SHP77 treated with DMSO at 0.1 percent for 48 hours (cell line): ENCODE results near the gene HIBCH.
A peak's percentile ranks its signal among the peaks of the same experiment; 100 is the strongest.
"Not testable (repeated sequence)": the region's sequence is repeated elsewhere in the genome, so short reads cannot be mapped to it uniquely, and the experiment has no call there.

ENCODE experiments used
- DNase-seq: peaks from one replicate; lab custom pipeline; 2025; lab: John Stamatoyannopoulos, UW

HIBCH gene

DNA sequence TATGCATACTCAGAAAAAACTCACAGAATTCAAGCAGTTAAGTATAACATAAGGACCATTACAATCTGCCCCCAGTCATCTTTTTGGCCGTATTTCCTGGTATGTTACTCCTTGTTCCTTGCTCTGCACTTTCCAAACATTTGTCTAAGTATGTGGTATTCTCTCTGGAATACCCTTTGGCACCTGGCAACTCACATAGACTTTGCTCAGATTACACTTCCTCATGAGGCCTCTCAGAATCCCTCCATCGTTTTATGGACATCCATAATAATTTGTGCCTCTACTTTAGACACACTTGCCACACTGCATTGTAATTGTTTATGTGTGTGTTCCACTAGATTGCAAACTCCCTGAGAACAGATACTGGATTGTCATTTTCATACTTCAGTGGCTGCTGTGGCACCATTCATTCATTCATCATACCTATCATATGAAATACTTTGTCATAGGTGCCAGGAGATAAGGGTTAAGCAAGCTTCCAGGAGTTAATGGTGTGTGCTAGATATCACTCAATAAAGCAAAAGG lies 84.0 kb downstream of the HIBCH start:
- DNase-seq, result no peak

DNA sequence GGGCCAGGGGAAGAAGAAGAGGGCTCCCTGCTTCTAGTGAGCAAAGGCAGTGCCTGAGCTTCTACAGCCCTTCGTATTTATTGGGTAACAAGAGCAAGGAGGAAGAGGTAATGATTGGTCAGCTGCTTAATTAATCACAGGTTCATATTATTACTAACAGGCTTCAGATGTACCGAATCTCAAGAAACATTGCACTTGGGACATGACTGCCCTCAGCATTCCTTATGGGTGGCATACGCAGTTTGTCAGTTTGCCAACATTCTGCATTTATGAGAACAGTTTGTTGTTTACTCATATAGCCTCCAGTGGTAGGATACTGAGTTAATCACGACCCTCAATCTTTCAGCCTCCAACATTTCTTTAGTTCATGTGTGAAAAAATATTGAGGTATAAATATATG lies 84.5 kb downstream of the HIBCH start:
- DNase-seq, result no peak

GRCh38 chr2:190223989-190224388 lies 95.6 kb downstream of the HIBCH start:
- DNase-seq, result not testable (repeated sequence)

DNA sequence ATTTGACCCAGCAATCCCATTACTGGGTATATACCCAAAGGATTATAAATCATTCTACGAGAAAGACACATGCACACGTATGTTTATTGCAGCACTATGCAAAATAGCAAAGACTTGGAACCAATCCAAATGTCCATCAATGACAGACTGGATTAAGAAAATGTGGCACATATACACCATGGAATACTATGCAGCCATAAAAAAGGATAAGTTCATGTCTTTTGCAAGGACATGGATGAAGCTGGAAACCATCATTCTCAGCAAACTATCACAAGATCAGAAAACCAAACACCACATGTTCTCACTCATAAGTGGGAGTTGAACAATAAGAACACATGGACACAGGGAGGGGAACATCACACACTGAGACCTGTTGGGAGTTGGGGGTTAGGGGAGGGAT lies 96.9 kb downstream of the HIBCH start:
- DNase-seq, result not testable (repeated sequence)

DNA sequence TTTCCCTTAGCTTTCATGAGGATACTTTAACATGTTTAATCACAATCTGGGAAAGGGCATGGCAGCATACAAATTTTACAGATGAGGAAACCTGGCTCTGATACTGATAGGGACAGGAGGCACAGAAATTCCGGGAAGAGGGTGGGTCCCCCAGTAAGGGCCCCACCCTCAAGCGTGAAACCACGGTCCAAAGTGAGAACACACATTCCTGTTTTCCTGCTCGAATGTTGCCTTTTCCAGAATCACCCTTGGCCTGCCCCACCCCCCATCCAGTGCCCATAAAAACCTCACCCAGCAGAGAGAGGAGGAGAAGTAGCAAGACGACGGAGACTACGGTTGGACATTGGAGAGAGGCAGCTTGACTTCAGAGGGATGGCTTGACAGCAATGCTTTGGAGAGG lies 98.2 kb downstream of the HIBCH start:
- no peak for DNase-seq

- no peak for DNase-seq
Observed at GRCh38 chr2:190219186-190219585, 100.4 kb downstream of the HIBCH start.

DNA sequence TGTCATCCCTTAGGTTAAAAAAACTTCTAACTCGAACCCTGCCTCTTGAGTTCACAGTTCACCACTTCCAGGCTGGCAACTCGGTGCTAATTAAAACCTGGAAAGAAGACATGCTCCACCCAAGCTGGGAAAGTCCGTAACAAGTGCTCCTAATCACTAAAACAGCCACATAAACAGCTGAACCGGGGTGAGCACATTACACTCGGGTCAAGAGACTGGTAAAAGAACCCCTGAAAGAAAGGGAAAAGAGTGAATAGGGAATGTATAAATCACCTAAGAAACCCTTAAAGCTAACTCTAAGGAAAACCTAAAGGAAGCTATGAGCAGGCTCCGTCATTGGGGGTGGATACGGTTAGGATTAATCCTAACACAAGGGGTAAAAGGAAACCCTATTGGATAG lies 102.0 kb downstream of the HIBCH start:
- no peak for DNase-seq

- peak; percentile 93 for DNase-seq
Observed at GRCh38 chr2:190216829-190217228, 102.8 kb downstream of the HIBCH start.

GRCh38 chr2:190215620-190216019 lies 104.0 kb downstream of the HIBCH start:
- no peak for DNase-seq

- DNase-seq, result no peak
Observed at GRCh38 chr2:190214426-190215194, 105.0 kb downstream of the HIBCH start.

DNA sequence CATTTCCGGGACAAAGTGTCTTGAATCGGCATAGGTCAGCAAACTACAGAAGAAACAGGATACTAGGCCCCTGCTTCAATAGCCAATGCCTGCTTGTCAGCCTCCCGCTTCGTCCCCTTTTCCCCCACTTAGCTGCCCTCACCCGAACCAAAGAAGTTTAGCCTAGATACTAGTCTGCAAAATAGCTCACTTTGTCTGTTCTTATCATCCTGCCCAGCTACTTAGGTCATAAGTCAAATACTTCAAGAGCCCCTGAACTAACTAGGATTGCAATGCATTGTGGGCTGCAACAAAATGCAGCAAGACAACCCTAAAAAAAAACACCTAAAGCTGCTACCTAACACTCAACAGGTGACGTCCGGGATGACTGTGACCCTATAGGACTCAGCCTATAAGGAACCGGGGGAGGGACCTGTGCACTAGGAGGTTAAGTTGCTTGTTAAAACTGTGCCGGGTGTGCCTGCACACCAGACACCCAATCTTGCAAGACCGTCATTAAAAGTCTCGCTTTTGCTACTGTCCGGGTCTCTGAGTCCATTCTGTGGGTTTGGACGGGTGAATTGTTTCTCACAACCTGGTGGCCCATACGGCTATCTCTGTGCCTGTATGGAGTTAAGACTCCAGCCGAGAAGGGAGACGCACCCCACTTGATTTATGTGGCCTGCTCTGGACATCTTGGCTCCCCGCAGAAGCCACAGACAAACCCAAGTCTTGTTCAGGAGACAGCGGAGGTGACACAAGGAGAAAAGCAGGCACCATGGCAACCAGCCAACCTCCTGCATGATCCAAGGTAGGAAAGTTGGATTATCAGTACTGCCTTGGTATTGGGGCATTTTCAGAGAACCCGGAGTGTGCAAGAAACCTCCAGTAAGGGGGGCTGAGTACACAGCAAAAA lies 105.9 kb downstream of the HIBCH start:
- DNase-seq, result no peak

- DNase-seq, result no peak
Observed at GRCh38 chr2:190210471-190210870, 109.2 kb downstream of the HIBCH start.

GRCh38 chr2:190209559-190209958 lies 110.1 kb downstream of the HIBCH start:
- DNase-seq, result no peak

DNA sequence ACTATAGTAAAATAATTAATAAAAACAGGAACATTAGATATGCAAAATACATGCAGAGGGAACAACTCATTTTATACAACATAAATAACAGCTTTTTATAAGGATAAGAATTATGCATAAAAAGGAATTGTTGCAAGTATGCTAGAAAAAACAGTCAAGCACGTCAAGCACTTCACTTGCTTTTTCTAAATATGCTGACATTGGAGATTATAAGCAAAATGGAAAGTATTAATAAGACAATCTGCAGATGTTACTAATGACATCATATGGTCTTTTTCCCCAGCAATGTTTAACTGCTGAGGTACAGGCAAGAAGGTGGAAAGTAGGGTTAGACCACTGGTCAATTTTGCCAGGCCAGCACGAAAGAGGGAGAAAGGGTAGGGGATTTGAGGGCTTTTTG lies 111.7 kb downstream of the HIBCH start:
- DNase-seq, result no peak

DNA sequence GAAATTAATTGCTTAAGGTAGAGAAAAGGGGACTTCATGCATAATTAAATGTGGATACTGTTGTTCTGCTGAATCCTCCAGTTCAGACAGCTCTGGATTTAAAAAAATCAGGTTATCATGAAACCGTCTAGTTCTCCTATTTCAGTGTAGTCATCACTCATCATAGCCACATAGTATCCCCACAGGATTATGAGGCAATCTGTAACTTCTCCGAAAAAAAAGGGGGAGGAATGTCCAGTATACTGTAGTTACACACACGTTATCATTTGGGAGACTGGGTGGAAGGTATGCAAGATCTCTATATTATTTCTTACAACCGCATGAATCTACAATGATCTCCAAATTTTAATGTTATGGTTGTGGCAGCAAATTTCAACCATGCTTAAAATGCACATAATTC lies 114.0 kb downstream of the HIBCH start:
- DNase-seq, result no peak

DNA sequence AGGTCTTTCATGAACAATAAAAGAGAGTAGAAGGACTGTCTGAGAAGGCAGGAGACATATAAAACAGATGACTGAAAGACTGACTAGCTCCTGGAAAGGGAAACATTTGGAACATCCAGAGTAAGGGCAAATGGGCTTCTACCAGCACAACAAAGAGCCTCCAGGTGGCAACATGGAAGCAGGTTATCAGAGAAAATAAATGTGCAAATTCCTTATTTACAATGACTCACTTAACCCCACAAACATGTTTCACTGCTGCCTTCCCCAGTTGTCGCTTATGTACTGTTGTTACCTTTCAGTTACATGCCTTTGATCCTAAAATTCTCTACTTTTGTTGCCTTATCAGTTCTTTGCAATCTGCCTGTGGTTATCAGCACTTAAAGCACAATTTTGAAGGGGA lies 117.0 kb downstream of the HIBCH start:
- no peak for DNase-seq

DNA sequence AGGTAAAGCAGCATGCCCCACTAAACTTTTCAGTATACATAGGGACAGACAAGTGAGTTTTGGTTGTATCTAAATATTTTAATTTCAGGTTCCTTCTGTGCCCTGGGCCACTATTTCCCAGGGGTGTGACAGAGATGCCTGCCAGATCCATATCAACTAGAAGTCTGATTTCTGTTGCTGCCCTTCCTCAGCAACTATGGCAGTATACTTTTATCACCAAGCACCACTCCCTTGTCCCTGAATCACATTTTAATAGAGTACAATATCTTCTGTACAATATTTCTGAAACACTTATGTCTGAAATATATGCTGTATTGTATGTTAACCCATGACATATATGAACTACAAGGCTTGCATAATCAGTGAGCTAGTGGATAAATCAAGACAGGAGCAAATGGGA lies 117.6 kb downstream of the HIBCH start:
- no peak for DNase-seq

DNA sequence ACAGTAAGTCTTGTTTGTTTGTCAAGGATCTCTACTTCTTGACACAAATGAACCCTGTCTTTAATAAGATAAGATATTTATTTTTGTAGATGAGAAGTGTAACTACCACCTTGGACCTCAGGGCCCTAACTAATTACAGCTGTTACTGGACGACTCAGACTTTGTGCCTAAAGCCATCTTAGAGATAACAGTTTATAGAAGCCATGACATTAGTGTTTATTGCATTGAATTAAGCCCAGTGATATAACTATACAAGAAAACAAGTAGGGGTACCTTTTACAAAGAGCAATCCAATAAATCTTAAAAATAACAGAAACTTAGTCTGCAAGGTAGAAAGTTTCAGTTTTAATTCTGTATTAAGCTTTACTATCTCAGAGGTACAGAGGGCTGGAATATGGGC lies 119.0 kb downstream of the HIBCH start:
- DNase-seq, result no peak

GRCh38 chr2:190199530-190199929 lies 120.1 kb downstream of the HIBCH start:
- DNase-seq, result no peak

- no peak for DNase-seq
Observed at GRCh38 chr2:190199109-190199508, 120.5 kb downstream of the HIBCH start.

- no peak for DNase-seq
Observed at GRCh38 chr2:190197143-190197720, 122.4 kb downstream of the HIBCH start.

DNA sequence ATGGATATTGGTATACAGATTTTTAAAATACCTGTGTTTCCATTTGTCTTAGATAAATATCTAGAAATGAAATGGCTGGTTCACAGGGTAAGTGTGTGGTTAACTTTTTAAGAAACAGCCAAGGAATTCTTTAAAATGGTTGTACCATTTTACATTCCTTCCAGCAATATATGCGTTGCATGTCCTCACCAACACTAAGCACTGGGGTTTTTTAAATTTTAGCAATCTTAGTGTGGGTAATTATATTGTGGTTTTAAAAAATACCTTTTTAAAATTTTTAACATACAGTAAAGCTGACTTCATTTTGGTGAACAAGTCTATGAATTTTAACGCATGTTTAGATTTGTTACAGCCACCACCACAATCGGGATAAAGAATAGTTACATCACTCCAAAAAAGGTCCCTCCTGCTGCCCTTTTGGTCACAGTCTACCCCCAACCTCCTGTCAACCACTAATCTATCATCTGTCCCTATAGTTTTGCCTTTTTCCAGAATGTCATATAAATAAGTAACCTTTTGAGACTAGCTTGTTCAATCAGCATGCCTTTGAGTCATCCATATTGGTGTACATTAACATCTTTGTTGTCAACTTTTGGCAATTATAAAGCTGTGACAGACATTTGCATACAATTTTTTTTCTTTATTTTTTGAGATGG lies 129.0 kb downstream of the HIBCH start:
- no peak for DNase-seq
